Left renal pelvis (tissue), 4 donors: ENCODE data around the gene CCL22. TPM values are rescaled to one million over a fixed set of nuclear protein-coding genes. Genes with fewer than 3 reads are reported as not detected.
A peak's percentile ranks its signal among the peaks of the same experiment; 100 is the strongest.
"Not testable (repeated sequence)": the region's sequence is repeated elsewhere in the genome, so short reads cannot be mapped to it uniquely, and the experiment has no call there.

Source experiments
- DNase-seq, 4 donors: peaks; one replicate each; pipeline ENCODE4 v3.0.0-alpha.2; 2013; ENCODE audit warnings: low read depth in 4 of 4, low spot score in 3 of 4
- polyA plus RNA-seq, 4 donors: library from polyadenylated mRNA; unstranded; fragments of 120-200 nt; gene quantifications; one replicate each; pipeline ENCODE4 v1.2.1, GENCODE V29; 2013; ENCODE audit not compliant: insufficient read length in 4 of 4

Gene CCL22
- under 1 TPM; 0.04 to 0.15 (median 0.11) TPM for polyA plus RNA-seq

GRCh38 chr16:57358527-57359095 lies at the start of gene CCL22:
Gene CCL22 (plus strand): TSS chr16:57358783. CDS start chr16:57358817, 34 bp downstream.
- DNase-seq = no peak

- DNase-seq = no peak
Observed at GRCh38 chr16:57310801-57311200, 47.8 kb upstream of the CCL22 start.

- DNase-seq = no peak
Observed at GRCh38 chr16:57313509-57313908, 45.1 kb upstream of the CCL22 start.

GRCh38 chr16:57314161-57314785 lies 44.3 kb upstream of the CCL22 start:
- no peak for DNase-seq

- peak in 1 of 4 donors; percentile 48 for DNase-seq
Observed at GRCh38 chr16:57315416-57315815, 43.2 kb upstream of the CCL22 start.

- DNase-seq = no peak
Observed at GRCh38 chr16:57316390-57317017, 42.1 kb upstream of the CCL22 start.

GRCh38 chr16:57318240-57318970 lies 40.2 kb upstream of the CCL22 start:
- DNase-seq = no peak

- DNase-seq = no peak
Observed at GRCh38 chr16:57319646-57320045, 38.9 kb upstream of the CCL22 start.

GRCh38 chr16:57324749-57325148 lies 33.8 kb upstream of the CCL22 start:
- DNase-seq = no peak

GRCh38 chr16:57325458-57325857 lies 33.1 kb upstream of the CCL22 start:
- no peak for DNase-seq

GRCh38 chr16:57329718-57330327 lies 28.8 kb upstream of the CCL22 start:
- DNase-seq = no peak

GRCh38 chr16:57331355-57331754 lies 27.2 kb upstream of the CCL22 start:
- DNase-seq = no peak

GRCh38 chr16:57333402-57333801 lies 25.2 kb upstream of the CCL22 start:
- no peak for DNase-seq

- DNase-seq = no peak
Observed at GRCh38 chr16:57335366-57335765, 23.2 kb upstream of the CCL22 start.

GRCh38 chr16:57341062-57341440 lies 17.5 kb upstream of the CCL22 start:
- no peak for DNase-seq

- DNase-seq = no peak
Observed at GRCh38 chr16:57341441-57342303, 16.9 kb upstream of the CCL22 start.

- DNase-seq = not testable (repeated sequence)
Observed at GRCh38 chr16:57342606-57343005, 16.0 kb upstream of the CCL22 start.

GRCh38 chr16:57343221-57343620 lies 15.4 kb upstream of the CCL22 start:
- no peak for DNase-seq

GRCh38 chr16:57344094-57344493 lies 14.5 kb upstream of the CCL22 start:
- not testable (repeated sequence) for DNase-seq

- DNase-seq = no peak
Observed at GRCh38 chr16:57345021-57345420, 13.6 kb upstream of the CCL22 start.
